ENCODE data around the gene PPIL4. TPM values are rescaled to one million over a fixed set of nuclear protein-coding genes. Genes with fewer than 3 reads are reported as not detected.

PPIL4 gene
- total RNA-seq: 10 to 100 TPM; 21.5 to 23.6 TPM

- peak; percentile 97 for DNase-seq
- Mint-ChIP-seq H3K27ac (peak within 1 kb of the TSS; percentile 97), H3K27me3 (peaks cover 4% of the 10 kb centered on the region), H3K9me3 (no peaks in the 10 kb centered on the region), H3K36me3 (peaks cover 3% of the 10 kb centered on the region), H3K4me3 (peak within 1 kb of the TSS; percentile 97), H3K4me1 (ENCODE audit: low read depth) (peaks cover 38% of the 10 kb centered on the region)
- intact Hi-C loops (cut with micrococcal nuclease): loop anchor here (1.0 to 5.0 kb wide), 6 partner anchors 20 to 376 kb away; partner anchors contain the start of genes GINM1, LATS1, LRP11 and PCMT1
- POLR2A ChIA-PET: interaction anchor here (0.7 to 2.4 kb wide), 9 partner anchors 9 to 172 kb away, joined by 3 to 9 read pairs (median 3); partner anchors contain the start of genes GINM1, LATS1 and ZC3H12D
- CTCF ChIA-PET: interaction anchor here (0.6 to 2.5 kb wide), 19 partner anchors 9 to 464 kb away, joined by 3 to 14 read pairs (median 3); partner anchors contain the start of genes GINM1 and ZC3H12D
Measured at GRCh38 chr6:149545754-149546471, at the start of gene PPIL4. PPIL4 (minus strand) TSS chr6:149546043; CDS start chr6:149546005, 38 bp downstream.

GRCh38 chr6:149593408-149593807 lies 47.6 kb upstream of the PPIL4 start:
- intact Hi-C loops (cut with micrococcal nuclease): no loop called here
- Mint-ChIP-seq H3K9me3 (no peaks in the 10 kb centered on the region), H3K4me3 (no peak overlapping the region), H3K27me3 (no peaks in the 10 kb centered on the region), H3K36me3 (peaks cover 21% of the 10 kb centered on the region), H3K4me1 (ENCODE audit: low read depth) (no peaks in the 10 kb centered on the region), H3K27ac (no peak overlapping the region)
- ChIA-PET CTCF (interaction anchor here (1.1 kb wide), 1 partner anchor 48 kb away, joined by 3 read pairs; the partner anchor contains the start of gene PPIL4), POLR2A (no interaction called here)
- no peak for DNase-seq

GRCh38 chr6:149592983-149593382 lies 47.1 kb upstream of the PPIL4 start:
- DNase-seq: no peak
- Mint-ChIP-seq H3K4me3 (no peak overlapping the region), H3K9me3 (no peaks in the 10 kb centered on the region), H3K27me3 (no peaks in the 10 kb centered on the region), H3K36me3 (peaks cover 21% of the 10 kb centered on the region), H3K4me1 (ENCODE audit: low read depth) (no peaks in the 10 kb centered on the region), H3K27ac (no peak overlapping the region)
- ChIA-PET CTCF (interaction anchor here (1.1 kb wide), 1 partner anchor 47 kb away, joined by 3 read pairs; the partner anchor contains the start of gene PPIL4), POLR2A (no interaction called here)
- intact Hi-C loops (cut with micrococcal nuclease): no loop called here

GRCh38 chr6:149586149-149586548 lies 40.3 kb upstream of the PPIL4 start:
- POLR2A ChIA-PET: no interaction called here
- intact Hi-C loops (cut with micrococcal nuclease): no loop called here

GRCh38 chr6:149581349-149581748 lies 35.5 kb upstream of the PPIL4 start:
- CTCF ChIA-PET: no interaction called here
- H3K27ac Mint-ChIP-seq: no peak overlapping the region
- POLR2A ChIA-PET: no interaction called here
- intact Hi-C loops (cut with micrococcal nuclease): no loop called here
- H3K9me3 Mint-ChIP-seq: no peaks in the 10 kb centered on the region
- no peak for DNase-seq
- no peaks in the 10 kb centered on the region for H3K4me1 Mint-ChIP-seq (ENCODE audit: low read depth)
- peaks cover 11% of the 10 kb centered on the region for H3K36me3 Mint-ChIP-seq
- no peaks in the 10 kb centered on the region for H3K27me3 Mint-ChIP-seq
- no peak overlapping the region for H3K4me3 Mint-ChIP-seq

More at GRCh38 chr6:149586149-149586548, 40.3 kb upstream of the PPIL4 start:
- no peaks in the 10 kb centered on the region for H3K9me3 Mint-ChIP-seq
- no peak for DNase-seq
- no peaks in the 10 kb centered on the region for H3K4me1 Mint-ChIP-seq (ENCODE audit: low read depth)
- CTCF ChIA-PET: interaction anchor here (0.6 kb wide), 1 partner anchor 112 kb away, joined by 3 read pairs; no protein-coding TSS in a partner anchor
- no peak overlapping the region for H3K4me3 Mint-ChIP-seq
- no peaks in the 10 kb centered on the region for H3K27me3 Mint-ChIP-seq
- H3K36me3 Mint-ChIP-seq: peaks cover 14% of the 10 kb centered on the region
- no peak overlapping the region for H3K27ac Mint-ChIP-seq

- ChIA-PET POLR2A (no interaction called here), CTCF (interaction anchor here (0.6 to 0.9 kb wide), 2 partner anchors 10 to 43 kb away, joined by 3 read pairs; no protein-coding TSS in a partner anchor)
- DNase-seq: no peak
- Mint-ChIP-seq H3K4me1 (ENCODE audit: low read depth) (no peaks in the 10 kb centered on the region), H3K27ac (no peak overlapping the region), H3K27me3 (no peaks in the 10 kb centered on the region), H3K36me3 (peaks cover 11% of the 10 kb centered on the region), H3K9me3 (no peaks in the 10 kb centered on the region), H3K4me3 (no peak overlapping the region)
- intact Hi-C loops (cut with micrococcal nuclease): no loop called here
Measured at GRCh38 chr6:149580880-149581279, 35.0 kb upstream of the PPIL4 start.

GRCh38 chr6:149567945-149568585 lies 22.2 kb upstream of the PPIL4 start:
- peaks cover 15% of the 10 kb centered on the region for H3K4me1 Mint-ChIP-seq (ENCODE audit: low read depth)
- no peak overlapping the region for H3K27ac Mint-ChIP-seq
- ChIA-PET CTCF (no interaction called here), POLR2A (no interaction called here)
- H3K27me3 Mint-ChIP-seq: peaks cover 2% of the 10 kb centered on the region
- no peaks in the 10 kb centered on the region for H3K9me3 Mint-ChIP-seq
- no peaks in the 10 kb centered on the region for H3K36me3 Mint-ChIP-seq
- intact Hi-C loops (cut with micrococcal nuclease): loop anchor here (5.0 to 10.0 kb wide), 4 partner anchors 81 to 1824 kb away; partner anchors contain the start of genes ZBTB2 and ZC3H12D
- no peak for DNase-seq
- H3K4me3 Mint-ChIP-seq: no peak overlapping the region

- no peak for DNase-seq
- CTCF ChIA-PET: no interaction called here
Measured at GRCh38 chr6:149567194-149567586, 21.3 kb upstream of the PPIL4 start.

GRCh38 chr6:149566410-149567193 lies 20.8 kb upstream of the PPIL4 start:
- H3K36me3 Mint-ChIP-seq: no peaks in the 10 kb centered on the region
- intact Hi-C loops (cut with micrococcal nuclease): loop anchor here (1.0 to 10.0 kb wide), 8 partner anchors 20 to 1826 kb away; partner anchors contain the start of genes KATNA1, LATS1, PCMT1 and PPIL4
- H3K27ac Mint-ChIP-seq: peak overlapping the region; percentile 74
- DNase-seq: peak; percentile 65
- peaks cover 2% of the 10 kb centered on the region for H3K27me3 Mint-ChIP-seq
- peaks cover 15% of the 10 kb centered on the region for H3K4me1 Mint-ChIP-seq (ENCODE audit: low read depth)
- ChIA-PET CTCF (interaction anchor here (1.2 to 1.6 kb wide), 2 partner anchors 9 to 22 kb away, joined by 6 to 7 read pairs; partner anchors contain the start of gene PPIL4), POLR2A (interaction anchor here (0.5 to 2.5 kb wide), 3 partner anchors 20 to 151 kb away, joined by 3 to 11 read pairs (median 8); partner anchors contain the start of genes LATS1 and PPIL4)
- no peaks in the 10 kb centered on the region for H3K9me3 Mint-ChIP-seq
- peak overlapping the region; percentile 91 for H3K4me3 Mint-ChIP-seq

More at GRCh38 chr6:149567194-149567586, 21.3 kb upstream of the PPIL4 start:
- POLR2A ChIA-PET: interaction anchor here (0.5 kb wide), 1 partner anchor 88 kb away, joined by 3 read pairs; no protein-coding TSS in a partner anchor
- peaks cover 2% of the 10 kb centered on the region for H3K27me3 Mint-ChIP-seq
- no peaks in the 10 kb centered on the region for H3K9me3 Mint-ChIP-seq
- H3K4me1 Mint-ChIP-seq (ENCODE audit: low read depth): peaks cover 15% of the 10 kb centered on the region
- no peaks in the 10 kb centered on the region for H3K36me3 Mint-ChIP-seq
- H3K27ac Mint-ChIP-seq: peak overlapping the region; percentile 74
- H3K4me3 Mint-ChIP-seq: peak overlapping the region; percentile 91
- intact Hi-C loops (cut with micrococcal nuclease): loop anchor here (5.0 to 10.0 kb wide), 4 partner anchors 80 to 1825 kb away; partner anchors contain the start of genes ZBTB2 and ZC3H12D

GRCh38 chr6:149565527-149566409 lies 19.9 kb upstream of the PPIL4 start, which contains the start of gene GINM1:
GINM1 (plus strand) TSS chr6:149566375; CDS start chr6:149566415, 40 bp downstream.
- ChIA-PET POLR2A (interaction anchor here (0.6 to 2.5 kb wide), 4 partner anchors 19 to 218 kb away, joined by 3 to 11 read pairs (median 6); partner anchors contain the start of genes LATS1, PPIL4 and ZC3H12D), CTCF (interaction anchor here (0.6 to 1.6 kb wide), 8 partner anchors 10 to 254 kb away, joined by 3 to 7 read pairs (median 4); partner anchors contain the start of gene PPIL4)
- Mint-ChIP-seq H3K27ac (peak within 1 kb of the TSS; percentile 82), H3K4me1 (ENCODE audit: low read depth) (peaks cover 15% of the 10 kb centered on the region), H3K4me3 (peak within 1 kb of the TSS; percentile 91), H3K27me3 (peaks cover 2% of the 10 kb centered on the region), H3K36me3 (no peaks in the 10 kb centered on the region), H3K9me3 (no peaks in the 10 kb centered on the region)
- intact Hi-C loops (cut with micrococcal nuclease): loop anchor here (1.0 to 10.0 kb wide), 11 partner anchors 19 to 1827 kb away; partner anchors contain the start of genes KATNA1, LATS1, NUP43 and PCMT1
- DNase-seq: peak; percentile 97
